ENCODE measurements around the gene NTN1.

DNA sequence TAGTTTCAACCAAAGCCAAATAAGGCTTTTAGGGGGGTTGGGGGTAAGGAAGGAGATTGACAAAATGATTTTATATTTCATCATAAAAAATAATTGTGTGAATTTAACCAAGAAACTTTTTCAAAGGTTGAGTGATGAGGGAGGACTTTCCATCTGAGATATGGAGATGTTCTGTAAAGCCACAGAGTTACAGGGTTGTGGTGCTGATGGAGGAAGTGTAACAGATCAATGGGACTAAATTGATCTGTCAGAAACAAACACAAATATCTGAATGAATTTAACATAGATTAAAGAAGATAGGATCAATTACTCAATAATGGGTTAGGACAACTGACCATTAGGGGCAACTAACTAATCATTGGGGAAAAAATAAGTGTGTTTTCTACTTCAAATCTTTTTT lies 41.6 kb upstream of the NTN1 start:
- TF ChIP-seq, protein P1, sequence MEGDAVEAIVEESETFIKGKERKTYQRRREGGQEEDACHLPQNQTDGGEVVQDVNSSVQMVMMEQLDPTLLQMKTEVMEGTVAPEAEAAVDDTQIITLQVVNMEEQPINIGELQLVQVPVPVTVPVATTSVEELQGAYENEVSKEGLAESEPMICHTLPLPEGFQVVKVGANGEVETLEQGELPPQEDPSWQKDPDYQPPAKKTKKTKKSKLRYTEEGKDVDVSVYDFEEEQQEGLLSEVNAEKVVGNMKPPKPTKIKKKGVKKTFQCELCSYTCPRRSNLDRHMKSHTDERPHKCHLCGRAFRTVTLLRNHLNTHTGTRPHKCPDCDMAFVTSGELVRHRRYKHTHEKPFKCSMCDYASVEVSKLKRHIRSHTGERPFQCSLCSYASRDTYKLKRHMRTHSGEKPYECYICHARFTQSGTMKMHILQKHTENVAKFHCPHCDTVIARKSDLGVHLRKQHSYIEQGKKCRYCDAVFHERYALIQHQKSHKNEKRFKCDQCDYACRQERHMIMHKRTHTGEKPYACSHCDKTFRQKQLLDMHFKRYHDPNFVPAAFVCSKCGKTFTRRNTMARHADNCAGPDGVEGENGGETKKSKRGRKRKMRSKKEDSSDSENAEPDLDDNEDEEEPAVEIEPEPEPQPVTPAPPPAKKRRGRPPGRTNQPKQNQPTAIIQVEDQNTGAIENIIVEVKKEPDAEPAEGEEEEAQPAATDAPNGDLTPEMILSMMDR (IDR thresholded peaks at IDR 0.05): no peak
- TF ChIP-seq POLR2A (IDR thresholded peaks at IDR 0.05): no peak

All from uterus (tissue), 2 donors.